SK-N-MC (cell line): ENCODE measurements around the gene BRCA2.
A peak's percentile ranks its signal among the peaks of the same experiment; 100 is the strongest.

Source experiments
- DNase-seq: peaks from one replicate; pipeline ENCODE4 v3.0.0-alpha.2; 2011; ENCODE audit warnings: low read depth, low spot score
- H3K27ac ChIP-seq: fragments of 200-600 bp; sonication (generic); 2 replicates; pipeline ENCODE4 v1.5.1; 2016; ENCODE audit warnings: mixed run types
- H3K36me3 ChIP-seq: fragments of 200-600 bp; sonication (generic); 2 replicates; pipeline ENCODE4 v1.6.1; 2017; ENCODE audit warnings: antibody characterized with exemption, low read length, mixed read lengths; ENCODE audit not compliant: insufficient read depth
- H3K4me3 ChIP-seq: fragments of 200-600 bp; sonication (generic); 2 replicates; pipeline ENCODE4 v1.5.1; 2016
- H3K9ac ChIP-seq: fragments of 200-600 bp; sonication (generic); 2 replicates; pipeline ENCODE4 v1.8.0; 2017; ENCODE audit warnings: mixed run types, mixed read lengths; ENCODE audit not compliant: insufficient read length
- H3K9me3 ChIP-seq: fragments of 200-600 bp; sonication (generic); 2 replicates; pipeline ENCODE4 v1.6.1; 2017; ENCODE audit warnings: low read depth, mild to moderate bottlenecking, antibody characterized with exemption, low read length, moderate library complexity, mixed read lengths
- EZH2 ChIP-seq: fragments of 200-600 bp; sonication (generic); IDR thresholded peaks from one replicate; pipeline ENCODE4 v1.6.1; 2017; ENCODE audit warnings: antibody characterized with exemption
- FOXP2 ChIP-seq: optimal IDR thresholded peaks from 2 replicates; pipeline ENCODE3; 2011; ENCODE audit warnings: mild to moderate bottlenecking, moderate library complexity; ENCODE audit not compliant: insufficient read depth; ENCODE audit errors: extremely low read length, control extremely low read depth
- POLR2AphosphoS5 ChIP-seq: IDR thresholded peaks from 2 replicates; pipeline ENCODE4 v1.6.1; 2012; ENCODE audit warnings: mild to moderate bottlenecking, low read depth, low read length, borderline replicate concordance

Gene BRCA2

GRCh38 chr13:32282096-32282711, 33.1 kb upstream of the BRCA2 start:
- H3K4me3 ChIP-seq: no peak overlapping the region
- no peak for TF ChIP-seq FOXP2
- TF ChIP-seq POLR2AphosphoS5: no peak
- TF ChIP-seq EZH2: no peak
- H3K27ac ChIP-seq: no peak overlapping the region
- no peak overlapping the region for H3K9ac ChIP-seq
- H3K36me3 ChIP-seq: no peaks in the 10 kb centered on the region
- no peak for DNase-seq
- H3K9me3 ChIP-seq: no peaks in the 10 kb centered on the region

- TF ChIP-seq EZH2 (no peak), FOXP2 (no peak), POLR2AphosphoS5 (no peak)
- H3K36me3 ChIP-seq: no peaks in the 10 kb centered on the region
- no peaks in the 10 kb centered on the region for H3K9me3 ChIP-seq
- H3K9ac ChIP-seq: peak overlapping the region; percentile 42
- H3K4me3 ChIP-seq: peak overlapping the region; percentile 49
- DNase-seq: peak; percentile 22
- peak overlapping the region; percentile 79 for H3K27ac ChIP-seq
Measured at GRCh38 chr13:32284927-32285632, 30.2 kb upstream of the BRCA2 start.

GRCh38 chr13:32285633-32285965, 29.7 kb upstream of the BRCA2 start:
- Histone ChIP-seq H3K27ac (peak overlapping the region; percentile 79), H3K9ac (peak overlapping the region; percentile 42), H3K9me3 (no peaks in the 10 kb centered on the region), H3K36me3 (no peaks in the 10 kb centered on the region), H3K4me3 (peak overlapping the region; percentile 49)
- TF ChIP-seq EZH2 (no peak), FOXP2 (no peak), POLR2AphosphoS5 (no peak)
- DNase-seq: no peak

- no peak overlapping the region for H3K4me3 ChIP-seq
- no peaks in the 10 kb centered on the region for H3K9me3 ChIP-seq
- no peak overlapping the region for H3K9ac ChIP-seq
- DNase-seq: no peak
- TF ChIP-seq EZH2 (no peak), FOXP2 (no peak), POLR2AphosphoS5 (no peak)
- H3K27ac ChIP-seq: no peak overlapping the region
- no peaks in the 10 kb centered on the region for H3K36me3 ChIP-seq
Measured at GRCh38 chr13:32297206-32297605, 18.1 kb upstream of the BRCA2 start.

- no peak overlapping the region for H3K27ac ChIP-seq
- no peak overlapping the region for H3K4me3 ChIP-seq
- no peaks in the 10 kb centered on the region for H3K36me3 ChIP-seq
- no peak overlapping the region for H3K9ac ChIP-seq
- no peak for DNase-seq
- H3K9me3 ChIP-seq: no peaks in the 10 kb centered on the region
- TF ChIP-seq POLR2AphosphoS5: no peak
- no peak for TF ChIP-seq EZH2
- TF ChIP-seq FOXP2: no peak
Measured at GRCh38 chr13:32298695-32299094, 16.6 kb upstream of the BRCA2 start.

- Histone ChIP-seq H3K27ac (no peak overlapping the region), H3K9ac (no peak overlapping the region), H3K4me3 (no peak overlapping the region), H3K9me3 (no peaks in the 10 kb centered on the region), H3K36me3 (no peaks in the 10 kb centered on the region)
- TF ChIP-seq EZH2 (no peak), POLR2AphosphoS5 (no peak), FOXP2 (no peak)
- DNase-seq: no peak
Measured at GRCh38 chr13:32299893-32300292, 15.4 kb upstream of the BRCA2 start.

GRCh38 chr13:32300406-32300805, 14.9 kb upstream of the BRCA2 start:
- TF ChIP-seq EZH2: no peak
- no peak for TF ChIP-seq POLR2AphosphoS5
- TF ChIP-seq FOXP2: no peak
- H3K27ac ChIP-seq: no peak overlapping the region
- no peaks in the 10 kb centered on the region for H3K36me3 ChIP-seq
- no peak overlapping the region for H3K4me3 ChIP-seq
- no peak for DNase-seq
- no peak overlapping the region for H3K9ac ChIP-seq
- no peaks in the 10 kb centered on the region for H3K9me3 ChIP-seq

GRCh38 chr13:32300920-32301319, 14.4 kb upstream of the BRCA2 start:
- H3K4me3 ChIP-seq: no peak overlapping the region
- DNase-seq: no peak
- H3K36me3 ChIP-seq: no peaks in the 10 kb centered on the region
- H3K27ac ChIP-seq: no peak overlapping the region
- H3K9ac ChIP-seq: no peak overlapping the region
- H3K9me3 ChIP-seq: no peaks in the 10 kb centered on the region
- TF ChIP-seq POLR2AphosphoS5: no peak
- TF ChIP-seq FOXP2: no peak
- TF ChIP-seq EZH2: no peak

GRCh38 chr13:32302461-32302860, 12.8 kb upstream of the BRCA2 start:
- H3K4me3 ChIP-seq: no peak overlapping the region
- DNase-seq: no peak
- TF ChIP-seq FOXP2 (no peak), EZH2 (no peak), POLR2AphosphoS5 (no peak)
- no peak overlapping the region for H3K9ac ChIP-seq
- H3K9me3 ChIP-seq: no peaks in the 10 kb centered on the region
- no peaks in the 10 kb centered on the region for H3K36me3 ChIP-seq
- no peak overlapping the region for H3K27ac ChIP-seq
